Measurements from ENCODE around the gene TMPRSS7.

- TF ChIP-seq ATF2 (CRISPR knock-in tag; IDR thresholded peaks at IDR 0.05; ENCODE audit: borderline replicate concordance, low read depth) = no peak
- TF ChIP-seq CTCF (IDR thresholded peaks at IDR 0.05) = no peak
- no peak for TF ChIP-seq ATF3 (CRISPR knock-in tag; conservative IDR thresholded peaks at IDR 0.05)
- TF ChIP-seq TCF7 (CRISPR knock-in tag; IDR thresholded peaks at IDR 0.05; ENCODE audit: low read depth) = no peak
- no peak for TF ChIP-seq CREM (CRISPR knock-in tag; IDR thresholded peaks at IDR 0.05)
- no peak for TF ChIP-seq FOXP1 (CRISPR knock-in tag; IDR thresholded peaks at IDR 0.05; ENCODE audit: borderline replicate concordance)
- no peak for TF ChIP-seq TEAD4 (CRISPR knock-in tag; IDR thresholded peaks at IDR 0.05)
- no peak for TF ChIP-seq NFYB (CRISPR knock-in tag; conservative IDR thresholded peaks at IDR 0.05; ENCODE audit: low read depth)
Measured at GRCh38 chr3:112109322-112109721, 74.8 kb downstream of the TMPRSS7 start.
